Neural cell (in vitro differentiated cells): ENCODE measurements around the gene HS3ST3A1.

Experiments
- EP300 ChIP-seq: fragments of 450-650 bp; conservative IDR thresholded peaks from 2 replicates; pipeline ENCODE4 v1.6.1; 2014; ENCODE audit warnings: antibody characterized with exemption, mild to moderate bottlenecking, moderate library complexity; ENCODE audit not compliant: poor library complexity, severe bottlenecking
- RAD21 ChIP-seq: fragments of 450-650 bp; conservative IDR thresholded peaks from 2 replicates; pipeline ENCODE4 v1.6.1; 2014; ENCODE audit warnings: antibody characterized with exemption, mild to moderate bottlenecking, moderate library complexity

- no peak for TF ChIP-seq RAD21
- no peak for TF ChIP-seq EP300
These were observed 40.0 kb downstream of the HS3ST3A1 start for GRCh38 chr17:13561606-13562270.
